Neural cell (in vitro differentiated cells): ENCODE measurements around the gene MAN1B1.

Experiments used
- EZH2 ChIP-seq: fragments of 200-600, 300-800 bp; shearing (Covaris generic), sonication (generic); IDR thresholded peaks from 2 replicates; pipeline ENCODE4 v1.6.1; 2014; ENCODE audit warnings: antibody characterized with exemption, low read length, borderline replicate concordance, mild to moderate bottlenecking; ENCODE audit not compliant: insufficient read depth, poor library complexity, severe bottlenecking
- SMC3 ChIP-seq: fragments of 450-650 bp; conservative IDR thresholded peaks from 2 replicates; pipeline ENCODE4 v1.6.1; 2014; ENCODE audit warnings: antibody characterized with exemption, mild to moderate bottlenecking, moderate library complexity; ENCODE audit not compliant: poor library complexity
- TF ChIP-seq, protein P1 (sequence below): fragments of 450-650 bp; IDR thresholded peaks from 2 replicates; pipeline ENCODE4 v1.5.1; 2014; ENCODE audit warnings: antibody characterized with exemption, mild to moderate bottlenecking, moderate library complexity; ENCODE audit not compliant: poor library complexity, severe bottlenecking

- TF ChIP-seq EZH2: no peak
- TF ChIP-seq, protein P1, sequence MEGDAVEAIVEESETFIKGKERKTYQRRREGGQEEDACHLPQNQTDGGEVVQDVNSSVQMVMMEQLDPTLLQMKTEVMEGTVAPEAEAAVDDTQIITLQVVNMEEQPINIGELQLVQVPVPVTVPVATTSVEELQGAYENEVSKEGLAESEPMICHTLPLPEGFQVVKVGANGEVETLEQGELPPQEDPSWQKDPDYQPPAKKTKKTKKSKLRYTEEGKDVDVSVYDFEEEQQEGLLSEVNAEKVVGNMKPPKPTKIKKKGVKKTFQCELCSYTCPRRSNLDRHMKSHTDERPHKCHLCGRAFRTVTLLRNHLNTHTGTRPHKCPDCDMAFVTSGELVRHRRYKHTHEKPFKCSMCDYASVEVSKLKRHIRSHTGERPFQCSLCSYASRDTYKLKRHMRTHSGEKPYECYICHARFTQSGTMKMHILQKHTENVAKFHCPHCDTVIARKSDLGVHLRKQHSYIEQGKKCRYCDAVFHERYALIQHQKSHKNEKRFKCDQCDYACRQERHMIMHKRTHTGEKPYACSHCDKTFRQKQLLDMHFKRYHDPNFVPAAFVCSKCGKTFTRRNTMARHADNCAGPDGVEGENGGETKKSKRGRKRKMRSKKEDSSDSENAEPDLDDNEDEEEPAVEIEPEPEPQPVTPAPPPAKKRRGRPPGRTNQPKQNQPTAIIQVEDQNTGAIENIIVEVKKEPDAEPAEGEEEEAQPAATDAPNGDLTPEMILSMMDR: no peak
- no peak for TF ChIP-seq SMC3
Observed at GRCh38 chr9:137157618-137158415, 71.0 kb downstream of the MAN1B1 start.
